GM12801 (cell line): ENCODE data around the gene FREY1.

Source experiments
- CTCF ChIP-seq: IDR thresholded peaks from one replicate; pipeline ENCODE4 v1.5.1; 2011; ENCODE audit warnings: control low read depth; ENCODE audit not compliant: insufficient read length; ENCODE audit errors: extremely low read depth

FREY1 gene

GRCh38 chr11:45917286-45917622 lies 10.2 kb upstream of the FREY1 start:
- no peak for TF ChIP-seq CTCF

- TF ChIP-seq CTCF = no peak
Measured at GRCh38 chr11:45915446-45915845, 8.4 kb upstream of the FREY1 start.

GRCh38 chr11:45913942-45914635 lies 7.0 kb upstream of the FREY1 start:
- no peak for TF ChIP-seq CTCF

- no peak for TF ChIP-seq CTCF
Measured at GRCh38 chr11:45913514-45913913, 6.4 kb upstream of the FREY1 start.

GRCh38 chr11:45910623-45911022 lies 3.6 kb upstream of the FREY1 start:
- no peak for TF ChIP-seq CTCF

GRCh38 chr11:45909594-45910475 lies 2.8 kb upstream of the FREY1 start:
- TF ChIP-seq CTCF = no peak

GRCh38 chr11:45907911-45908370 lies 870 bp upstream of the FREY1 start:
- TF ChIP-seq CTCF = no peak
